Esophagus muscularis mucosa (tissue), 4 donors: Measurements from ENCODE around the gene SLC35B4.

Source experiments
- CTCF ChIP-seq, 3 experiments: fragments of 200-600 bp in 2 of 3; fragments of 450-650 bp in 1 of 3; sonication (generic) in 2 of 3; IDR thresholded peaks; one replicate each; pipeline ENCODE4 v1.5.1; 2017 to 2019; ENCODE audit warnings: antibody characterized with exemption in 3 of 3, mild to moderate bottlenecking in 2 of 3, moderate library complexity in 1 of 3
- EP300 ChIP-seq: sonication (generic); formaldehyde crosslinking; IDR thresholded peaks from one replicate; pipeline ENCODE4 v1.6.1; 2017; ENCODE audit warnings: antibody characterized with exemption
- POLR2A ChIP-seq: fragments of 450-650 bp; IDR thresholded peaks from one replicate; pipeline ENCODE4 v1.6.1; 2017; ENCODE audit warnings: antibody characterized with exemption, moderate library complexity, mild to moderate bottlenecking, low read depth
- POLR2AphosphoS5 ChIP-seq, 2 donors: sonication (generic); formaldehyde crosslinking; IDR thresholded peaks; one replicate each; pipeline ENCODE4 v1.6.1; 2017; ENCODE audit warnings: antibody characterized with exemption in 2 of 2

- TF ChIP-seq CTCF (IDR thresholded peaks at IDR 0.05) (no peak), POLR2A (no peak), EP300 (no peak), POLR2AphosphoS5 (IDR thresholded peaks at IDR 0.05) (no peak)
Measured at GRCh38 chr7:134343136-134343535, 26.4 kb upstream of the SLC35B4 start.
